ENCODE results near the gene EZR.

DNA sequence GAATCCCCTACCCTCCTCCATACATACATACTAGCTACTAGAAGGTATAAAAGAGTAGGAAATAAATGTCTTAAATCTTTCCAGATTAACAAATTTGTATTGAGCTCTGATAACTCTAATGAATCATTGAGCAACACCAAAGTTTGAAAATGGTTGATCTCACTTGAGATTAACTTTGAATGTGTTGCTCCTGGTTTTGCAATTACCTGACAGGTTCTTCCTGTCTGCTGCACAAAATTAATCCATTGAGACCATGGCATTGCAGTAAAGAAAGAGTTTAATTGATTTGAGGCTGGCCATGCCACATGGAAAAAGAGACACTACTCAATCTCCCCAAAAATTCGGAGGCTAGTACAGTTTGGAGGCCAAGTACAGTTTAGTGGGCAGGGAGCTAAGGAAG is 21.3 kb upstream of the EZR start:
- TF ChIP-seq, protein P1, sequence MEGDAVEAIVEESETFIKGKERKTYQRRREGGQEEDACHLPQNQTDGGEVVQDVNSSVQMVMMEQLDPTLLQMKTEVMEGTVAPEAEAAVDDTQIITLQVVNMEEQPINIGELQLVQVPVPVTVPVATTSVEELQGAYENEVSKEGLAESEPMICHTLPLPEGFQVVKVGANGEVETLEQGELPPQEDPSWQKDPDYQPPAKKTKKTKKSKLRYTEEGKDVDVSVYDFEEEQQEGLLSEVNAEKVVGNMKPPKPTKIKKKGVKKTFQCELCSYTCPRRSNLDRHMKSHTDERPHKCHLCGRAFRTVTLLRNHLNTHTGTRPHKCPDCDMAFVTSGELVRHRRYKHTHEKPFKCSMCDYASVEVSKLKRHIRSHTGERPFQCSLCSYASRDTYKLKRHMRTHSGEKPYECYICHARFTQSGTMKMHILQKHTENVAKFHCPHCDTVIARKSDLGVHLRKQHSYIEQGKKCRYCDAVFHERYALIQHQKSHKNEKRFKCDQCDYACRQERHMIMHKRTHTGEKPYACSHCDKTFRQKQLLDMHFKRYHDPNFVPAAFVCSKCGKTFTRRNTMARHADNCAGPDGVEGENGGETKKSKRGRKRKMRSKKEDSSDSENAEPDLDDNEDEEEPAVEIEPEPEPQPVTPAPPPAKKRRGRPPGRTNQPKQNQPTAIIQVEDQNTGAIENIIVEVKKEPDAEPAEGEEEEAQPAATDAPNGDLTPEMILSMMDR (conservative IDR thresholded peaks at IDR 0.05; ENCODE audit: low read length), result no peak
- no peak for TF ChIP-seq EZH2phosphoT487 (IDR thresholded peaks at IDR 0.05; ENCODE audit: borderline replicate concordance, low read depth, low read length)

Data from OCI-LY7 (cell line).